Activated CD4-positive, CD25-positive, alpha-beta regulatory T cell treated with anti-CD3 and anti-CD28 coated beads, Interleukin-2, amount 50 U/mL, for 72 hours (primary cell): ENCODE measurements around the gene ZFPM1.
"Not testable (repeated sequence)": the region's sequence is repeated elsewhere in the genome, so short reads cannot be mapped to it uniquely, and the experiment has no call there.

ENCODE experiments used
- DNase-seq: peaks from one replicate; pipeline ENCODE4 v3.0.0; 2021

Gene ZFPM1

DNA sequence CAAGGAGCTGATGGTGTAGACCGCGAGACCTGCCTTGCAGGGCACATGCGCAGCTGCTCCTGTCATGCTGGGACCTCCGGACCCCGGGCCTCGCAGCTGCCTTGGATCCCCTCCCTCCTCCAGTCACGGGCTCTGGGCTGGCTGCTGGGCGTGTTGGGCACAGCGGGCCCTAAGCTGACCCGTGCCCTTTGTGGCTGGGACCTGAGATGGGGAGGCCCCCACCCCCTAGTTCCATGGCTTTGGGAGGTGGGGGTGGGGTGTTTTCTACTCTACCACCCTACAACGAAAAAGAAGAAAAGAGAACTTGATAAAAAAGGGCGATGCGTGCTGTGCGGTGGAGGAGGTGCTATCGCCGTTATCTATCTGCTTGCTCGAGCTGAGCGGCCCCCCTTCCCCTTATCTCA is 14.5 kb downstream of the ZFPM1 start:
- DNase-seq = no peak

DNA sequence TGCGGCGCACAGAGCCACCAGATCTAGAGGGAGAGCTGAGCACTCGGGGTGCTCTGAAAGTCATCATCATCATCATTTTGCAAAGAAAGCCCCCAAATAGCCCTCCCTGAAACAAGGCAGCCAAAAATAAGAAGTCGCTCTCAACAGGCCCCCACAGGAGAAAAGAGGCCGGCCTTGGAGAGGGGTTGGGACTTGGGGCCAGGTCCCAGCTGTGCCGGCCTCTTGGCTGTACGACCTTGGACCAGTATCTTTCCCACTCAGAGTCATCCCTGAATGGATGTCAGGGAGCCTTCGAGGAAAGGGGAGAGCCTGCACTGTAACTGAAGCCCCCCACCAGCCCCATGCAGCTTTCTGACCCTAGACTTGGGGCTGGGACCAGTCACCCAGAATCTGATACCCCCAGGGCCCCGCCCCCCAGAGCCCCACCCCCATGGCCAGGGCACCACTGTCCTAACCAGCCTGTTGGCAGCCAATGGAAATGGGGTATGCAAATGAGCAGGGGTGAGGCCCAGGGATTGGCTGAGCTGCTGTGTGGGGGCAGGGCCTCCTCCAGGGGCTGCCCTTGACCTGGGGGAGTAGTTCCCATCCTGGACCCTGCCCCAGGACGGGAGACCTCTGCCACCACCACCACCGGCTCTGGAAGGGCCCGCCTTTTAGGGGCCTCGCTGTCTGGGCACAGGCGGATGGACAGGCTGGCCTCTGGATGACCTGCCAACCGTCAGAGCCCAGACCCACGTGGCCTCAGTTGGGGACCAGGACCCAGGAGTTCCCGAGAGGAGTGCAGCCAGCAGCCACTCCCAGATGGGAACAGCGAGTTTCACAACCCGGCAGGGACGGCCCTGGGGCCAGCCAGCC is 15.4 kb downstream of the ZFPM1 start:
- DNase-seq = no peak

DNA sequence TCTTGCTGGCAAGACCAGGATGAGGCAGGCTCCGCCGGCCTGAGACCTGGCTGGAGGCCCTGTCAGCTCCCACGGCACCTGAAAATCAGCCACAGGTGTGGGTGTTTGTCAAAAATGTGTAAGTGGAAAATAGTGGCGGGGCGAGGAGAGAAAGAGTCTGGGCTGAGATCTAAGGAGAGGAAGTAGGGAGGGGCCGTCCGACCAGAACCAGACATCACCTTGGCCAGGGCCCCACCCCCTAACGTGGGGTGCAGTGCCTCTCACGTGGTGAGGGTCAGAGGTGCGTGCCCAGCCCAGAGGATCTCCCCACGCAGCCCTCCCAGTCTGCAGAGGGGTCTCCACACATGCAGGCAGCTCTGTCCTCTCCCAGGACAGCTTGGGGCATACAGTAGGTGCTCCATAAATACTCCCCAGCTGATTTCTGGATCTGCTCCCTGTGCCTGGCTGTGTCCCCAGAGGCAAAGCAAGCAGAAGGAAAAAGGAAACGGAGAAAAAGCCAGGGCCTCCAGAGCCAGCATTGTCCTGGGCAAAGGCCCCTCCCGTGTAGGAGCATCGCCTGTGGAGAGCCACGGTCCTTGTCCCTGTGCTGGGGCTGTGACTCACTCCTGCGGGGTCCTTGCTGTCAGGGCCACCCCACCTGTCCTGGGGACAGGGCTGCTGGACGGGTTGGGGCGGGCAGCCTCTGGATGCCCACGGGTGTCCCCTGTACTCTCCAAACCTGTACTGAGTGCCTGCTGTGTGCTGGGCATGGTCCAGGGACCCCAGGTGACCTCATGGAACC is 16.7 kb downstream of the ZFPM1 start:
- DNase-seq = no peak

DNA sequence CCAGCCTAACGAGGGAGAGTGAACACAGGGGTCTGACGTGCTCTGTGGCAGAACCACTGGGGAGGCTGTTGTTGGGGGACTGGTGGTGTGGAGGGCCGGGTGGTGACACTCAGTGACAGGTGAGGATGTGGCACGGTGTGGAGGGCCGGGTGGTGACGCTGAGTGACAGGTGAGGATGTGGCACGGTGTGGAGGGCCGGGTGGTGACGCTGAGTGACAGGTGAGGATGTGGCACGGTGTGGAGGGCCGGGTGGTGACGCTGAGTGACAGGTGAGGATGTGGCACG is 17.3 kb downstream of the ZFPM1 start:
- DNase-seq = not testable (repeated sequence)

DNA sequence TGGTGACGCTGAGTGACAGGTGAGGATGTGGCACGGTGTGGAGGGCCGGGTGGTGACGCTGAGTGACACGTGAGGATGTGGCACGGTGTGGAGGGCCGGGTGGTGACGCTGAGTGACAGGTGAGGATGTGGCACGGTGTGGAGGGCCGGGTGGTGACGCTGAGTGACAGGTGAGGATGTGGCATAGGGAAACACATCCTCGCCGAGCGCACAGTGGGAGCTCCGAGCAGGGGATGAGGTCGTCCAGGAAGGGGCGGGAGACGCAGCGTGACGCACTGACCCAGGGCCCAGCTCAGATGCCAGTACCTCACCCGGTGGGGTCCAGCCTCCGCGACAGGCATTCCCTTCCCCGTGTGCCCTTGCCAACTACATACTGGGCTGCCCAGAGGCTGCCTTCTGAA is 17.6 kb downstream of the ZFPM1 start:
- not testable (repeated sequence) for DNase-seq

DNA sequence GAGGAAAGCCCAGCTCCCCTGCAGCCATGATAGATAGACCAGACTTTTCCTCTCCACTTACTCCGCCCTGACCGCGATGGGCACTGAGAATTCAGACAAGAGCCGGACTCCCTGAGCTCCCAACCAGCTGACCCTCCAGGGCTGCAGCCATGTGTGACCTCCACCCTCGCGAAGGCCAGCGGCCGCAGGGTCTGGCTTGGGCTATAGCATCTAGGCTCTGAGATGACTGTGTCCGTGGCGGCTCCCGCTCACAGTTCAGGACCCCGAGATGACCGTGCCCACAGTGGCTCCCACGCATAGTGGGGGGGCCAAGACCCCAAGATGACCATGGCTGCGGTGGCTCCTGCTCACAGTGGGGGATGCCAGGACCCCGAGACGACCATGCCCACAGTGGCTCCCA is 18.0 kb downstream of the ZFPM1 start:
- no peak for DNase-seq

DNA sequence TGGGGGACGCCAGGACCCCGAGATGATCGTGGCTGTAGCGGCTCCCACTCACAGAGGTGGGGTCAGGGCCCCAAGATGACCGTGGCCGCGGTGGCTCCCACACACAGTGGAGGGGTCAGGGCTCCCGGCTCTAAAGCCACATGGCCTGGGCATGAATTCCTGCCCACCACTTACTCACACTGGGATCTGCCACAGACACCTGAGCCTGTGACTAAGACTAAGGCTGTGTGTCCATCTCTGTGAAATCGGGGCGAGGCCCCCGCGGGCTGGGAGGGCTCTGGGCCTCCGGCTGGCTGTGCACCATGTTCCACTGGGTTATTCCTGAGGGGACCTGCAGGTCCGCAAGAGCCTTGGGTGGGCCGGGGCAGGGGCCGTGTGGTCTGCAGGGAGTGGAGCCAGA is 18.5 kb downstream of the ZFPM1 start:
- no peak for DNase-seq

DNA sequence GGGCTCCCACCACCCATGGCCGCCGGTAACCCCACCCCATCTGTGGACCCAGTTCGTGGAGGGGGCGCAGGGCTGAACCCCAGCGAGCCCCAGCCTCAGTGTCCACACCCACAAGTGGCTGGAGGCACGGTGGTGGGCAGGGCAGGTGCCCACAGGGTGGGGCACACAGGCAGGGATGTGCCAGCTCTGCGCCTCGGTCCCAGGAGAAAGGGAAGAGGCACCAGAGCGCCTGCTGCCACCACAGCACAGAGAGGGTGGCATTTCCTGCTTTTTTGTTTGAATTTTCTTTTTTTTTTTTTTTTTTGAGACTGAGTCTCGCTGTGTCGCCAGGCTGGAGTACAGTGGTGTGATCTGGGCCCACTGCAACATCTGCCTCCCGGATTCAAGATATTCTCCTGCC is 19.0 kb downstream of the ZFPM1 start:
- DNase-seq = no peak

DNA sequence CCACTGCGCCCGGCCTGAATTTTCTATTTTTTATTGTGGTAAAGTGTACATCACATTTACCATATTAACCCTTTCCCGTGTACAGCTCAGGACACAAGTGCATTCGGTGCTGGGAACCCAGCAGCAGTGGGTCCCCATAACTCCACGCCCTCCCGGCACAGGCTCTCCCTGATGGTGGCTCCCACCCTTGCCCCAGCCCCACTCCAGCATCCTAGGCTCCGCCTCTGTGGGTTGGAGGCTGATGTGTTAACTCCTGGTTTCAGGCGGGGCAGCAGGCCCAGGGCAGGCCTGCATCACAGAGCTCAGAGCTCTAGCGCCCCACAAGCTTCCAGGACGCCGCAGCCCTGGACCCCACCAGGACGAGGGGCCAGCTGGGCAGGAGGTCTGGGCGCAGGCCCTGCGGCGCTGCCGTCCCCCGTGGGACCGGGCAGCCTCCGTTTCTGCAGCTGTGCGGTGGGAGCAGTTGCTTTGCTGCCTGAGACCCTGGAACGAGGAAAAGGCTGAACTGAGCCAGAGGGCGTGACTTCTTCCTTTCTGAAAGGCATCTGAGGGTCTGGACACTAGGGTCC is 19.6 kb downstream of the ZFPM1 start:
- DNase-seq = no peak

DNA sequence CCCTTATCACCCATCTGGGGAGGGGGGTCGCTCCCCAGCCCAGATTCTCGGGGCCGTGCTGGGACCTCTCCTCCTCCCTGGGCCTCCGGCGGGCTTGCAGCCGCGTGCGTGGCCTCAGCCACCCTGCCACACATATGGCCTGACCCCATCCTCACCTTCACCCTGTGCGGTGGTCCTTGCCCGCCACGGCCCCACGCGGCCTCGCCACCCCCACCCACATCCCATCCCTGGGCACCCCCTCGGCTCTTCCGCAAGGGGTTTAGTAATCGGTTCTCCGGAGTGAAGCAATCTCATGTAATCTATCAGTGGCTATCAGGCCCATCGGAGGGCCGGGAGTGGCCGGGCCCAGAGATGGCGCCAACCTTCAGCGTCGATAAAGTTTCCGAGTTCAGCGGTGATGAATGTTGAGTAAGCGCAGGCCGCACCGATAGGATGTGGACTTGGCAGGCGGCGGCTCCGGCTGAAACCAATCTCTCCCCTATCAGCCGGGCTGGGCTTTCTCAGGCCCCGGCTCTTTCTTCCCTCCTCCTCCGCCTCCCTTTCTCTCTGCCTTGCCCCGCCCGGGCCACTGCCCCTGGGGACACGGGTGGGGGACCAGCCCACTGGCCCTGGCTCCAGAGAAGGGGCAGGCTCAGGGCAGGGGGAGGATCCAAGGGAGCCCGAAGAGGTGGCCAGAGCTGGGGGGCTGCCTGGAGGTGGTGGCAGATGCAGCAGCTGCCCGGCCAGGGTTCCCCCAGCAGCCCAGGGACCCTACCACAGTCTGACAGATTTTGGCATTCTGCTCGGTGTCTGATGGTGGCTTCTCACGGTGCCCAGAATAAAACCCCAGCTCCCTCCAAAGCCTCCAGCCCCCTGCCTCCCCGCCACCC is 20.8 kb downstream of the ZFPM1 start:
- DNase-seq = no peak

DNA sequence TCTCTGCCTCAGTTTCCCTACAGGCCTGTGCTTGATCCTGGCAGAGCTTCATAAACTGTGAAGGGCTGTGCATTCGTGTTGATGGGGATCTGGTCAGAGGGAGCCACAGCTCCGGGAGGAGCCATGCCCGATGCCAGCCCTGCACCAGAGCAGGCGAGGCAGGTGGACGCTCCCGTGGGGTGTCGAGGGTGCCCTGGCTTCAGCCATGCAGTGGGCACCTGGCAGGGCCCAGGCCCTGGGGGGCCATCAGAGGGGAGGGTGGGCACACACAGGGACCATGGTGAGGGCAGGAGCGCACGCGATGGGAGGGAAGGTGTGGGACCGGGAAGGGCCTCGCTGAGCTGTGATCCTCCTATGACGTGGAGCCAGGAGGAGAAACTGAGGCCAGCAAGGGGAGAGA is 22.0 kb downstream of the ZFPM1 start:
- no peak for DNase-seq

DNA sequence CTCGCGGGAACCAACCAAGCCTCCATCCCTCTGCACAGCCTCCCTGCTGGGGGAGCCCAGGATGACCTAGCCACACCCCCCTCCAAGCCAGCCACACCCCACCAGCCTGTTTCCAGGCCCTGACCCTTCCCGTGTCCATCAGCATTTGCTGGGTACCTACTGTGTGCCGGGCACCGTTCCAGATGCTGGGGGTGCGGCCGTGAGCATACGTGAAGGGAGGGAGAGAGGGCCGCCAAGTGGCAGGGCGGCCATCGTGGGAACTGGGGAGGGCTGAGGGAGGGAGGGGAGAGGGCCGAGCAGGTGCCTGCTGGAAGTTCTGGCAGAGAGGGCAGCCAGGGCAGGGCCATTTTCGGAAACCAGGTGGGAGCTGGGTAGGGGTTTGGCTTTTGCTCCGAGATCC is 23.1 kb downstream of the ZFPM1 start:
- no peak for DNase-seq

DNA sequence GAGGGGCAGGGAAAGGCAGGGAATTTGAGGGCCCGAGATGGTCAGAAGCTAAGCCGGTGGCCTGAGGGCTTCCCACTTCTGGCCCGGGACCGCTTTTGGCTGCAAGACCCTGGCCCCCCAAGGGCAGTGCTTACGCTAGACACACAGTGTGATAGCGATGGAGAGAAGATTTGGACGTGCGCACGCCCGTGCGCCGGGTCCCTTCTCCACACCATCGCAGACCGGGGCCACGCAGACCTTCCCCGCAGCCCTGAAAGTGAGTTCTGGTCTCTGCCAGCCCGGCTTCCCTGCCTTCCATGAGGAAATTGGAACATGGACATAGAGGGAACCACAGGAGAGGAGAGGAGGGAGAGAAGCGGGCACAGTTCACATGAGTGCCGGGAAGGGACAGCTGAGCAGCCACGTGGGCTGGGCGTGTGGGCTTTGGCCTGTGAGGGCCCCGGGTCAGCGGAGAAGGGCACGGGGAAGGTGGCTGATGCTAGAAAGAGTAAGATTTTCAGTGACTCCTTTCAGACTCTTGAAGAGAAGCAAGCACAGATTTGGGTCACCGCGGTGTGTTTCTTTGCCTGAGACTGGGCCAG is 23.8 kb downstream of the ZFPM1 start:
- DNase-seq = no peak

DNA sequence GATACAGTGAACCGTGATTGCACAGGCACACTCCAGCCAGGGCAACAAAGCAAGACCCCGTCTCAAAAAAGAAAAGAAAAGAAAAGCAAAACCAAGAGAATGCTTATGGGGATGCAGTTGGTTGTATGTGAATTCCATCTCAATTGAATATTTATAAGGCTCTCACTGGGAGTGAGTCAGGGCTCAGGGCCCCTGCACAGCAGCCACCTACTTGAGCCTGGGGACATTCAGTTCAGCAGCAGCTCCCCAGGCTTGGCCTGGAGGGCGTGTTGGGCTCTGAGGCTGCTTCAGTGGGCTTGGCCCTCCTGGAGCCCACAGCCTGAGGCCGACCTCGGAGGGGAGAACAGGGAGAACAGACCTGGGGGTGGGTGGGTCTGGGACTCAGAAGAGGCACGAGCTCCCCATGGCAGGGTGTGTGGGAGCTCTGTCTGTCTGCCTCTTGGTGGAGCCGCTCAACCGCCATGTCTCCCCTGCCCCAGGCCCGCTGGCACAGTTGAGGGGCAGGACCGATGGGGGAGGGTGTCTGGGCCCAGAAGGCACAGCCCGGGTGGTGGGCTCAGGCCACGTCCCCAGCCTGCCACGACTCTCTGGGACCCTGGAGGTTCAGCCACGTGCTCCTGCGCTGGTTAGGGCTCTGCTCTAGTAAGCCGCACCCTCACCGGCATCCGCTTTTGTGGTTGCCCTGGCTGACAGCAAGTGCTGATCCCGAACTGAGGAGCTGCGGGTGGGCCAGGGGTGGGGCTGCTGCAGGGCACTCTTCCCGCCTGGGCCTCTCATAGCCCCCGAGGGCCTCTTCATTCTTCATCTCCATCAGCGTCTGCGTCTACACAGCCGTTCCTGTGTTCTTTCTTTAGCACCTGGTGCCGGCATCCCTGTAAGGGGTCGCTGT is 24.8 kb downstream of the ZFPM1 start:
- no peak for DNase-seq

DNA sequence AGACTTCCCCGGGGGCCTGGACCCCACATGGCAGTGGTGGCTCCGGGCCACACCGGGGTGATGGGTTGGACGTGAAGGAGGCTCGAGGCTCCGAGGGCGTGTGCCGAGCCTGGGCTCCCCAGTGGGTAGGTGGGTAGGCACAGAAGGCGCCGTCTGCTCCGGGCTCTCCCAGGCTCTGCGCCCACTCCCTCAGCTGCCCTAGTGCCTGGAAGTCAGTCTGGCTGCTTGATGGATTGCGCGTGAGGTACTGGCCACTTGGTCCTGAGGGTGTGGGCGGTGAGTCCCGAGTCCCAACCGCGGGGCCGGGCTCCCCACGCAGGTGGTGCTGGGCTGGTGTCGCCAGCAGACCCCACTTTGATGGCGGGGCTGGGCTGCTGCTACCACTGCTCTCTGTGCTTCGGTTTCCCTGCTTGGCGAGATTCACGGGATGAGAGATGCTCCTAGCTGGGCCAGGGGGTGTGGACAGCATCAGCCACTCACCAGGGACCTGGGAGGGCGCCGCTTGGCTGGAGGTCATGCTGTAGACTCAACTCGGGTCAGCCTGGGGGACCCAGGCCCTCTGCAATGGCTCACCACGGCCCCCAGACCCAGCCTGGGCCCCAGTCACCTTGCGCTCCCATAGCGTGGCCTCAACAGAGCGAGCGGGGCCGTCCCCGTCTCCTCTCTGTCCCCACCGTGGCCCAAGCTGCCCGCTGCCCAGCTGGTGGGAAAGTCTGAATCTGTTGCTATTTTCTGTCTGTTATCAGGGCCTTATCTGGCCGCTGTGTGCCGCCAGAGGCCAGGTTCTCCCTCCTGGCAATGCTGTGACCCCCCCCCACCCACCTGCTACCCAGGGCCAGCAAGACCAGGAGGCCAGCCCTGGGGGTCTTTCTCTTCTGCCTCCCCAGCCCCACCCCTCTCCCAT is 26.1 kb downstream of the ZFPM1 start:
- DNase-seq = no peak

DNA sequence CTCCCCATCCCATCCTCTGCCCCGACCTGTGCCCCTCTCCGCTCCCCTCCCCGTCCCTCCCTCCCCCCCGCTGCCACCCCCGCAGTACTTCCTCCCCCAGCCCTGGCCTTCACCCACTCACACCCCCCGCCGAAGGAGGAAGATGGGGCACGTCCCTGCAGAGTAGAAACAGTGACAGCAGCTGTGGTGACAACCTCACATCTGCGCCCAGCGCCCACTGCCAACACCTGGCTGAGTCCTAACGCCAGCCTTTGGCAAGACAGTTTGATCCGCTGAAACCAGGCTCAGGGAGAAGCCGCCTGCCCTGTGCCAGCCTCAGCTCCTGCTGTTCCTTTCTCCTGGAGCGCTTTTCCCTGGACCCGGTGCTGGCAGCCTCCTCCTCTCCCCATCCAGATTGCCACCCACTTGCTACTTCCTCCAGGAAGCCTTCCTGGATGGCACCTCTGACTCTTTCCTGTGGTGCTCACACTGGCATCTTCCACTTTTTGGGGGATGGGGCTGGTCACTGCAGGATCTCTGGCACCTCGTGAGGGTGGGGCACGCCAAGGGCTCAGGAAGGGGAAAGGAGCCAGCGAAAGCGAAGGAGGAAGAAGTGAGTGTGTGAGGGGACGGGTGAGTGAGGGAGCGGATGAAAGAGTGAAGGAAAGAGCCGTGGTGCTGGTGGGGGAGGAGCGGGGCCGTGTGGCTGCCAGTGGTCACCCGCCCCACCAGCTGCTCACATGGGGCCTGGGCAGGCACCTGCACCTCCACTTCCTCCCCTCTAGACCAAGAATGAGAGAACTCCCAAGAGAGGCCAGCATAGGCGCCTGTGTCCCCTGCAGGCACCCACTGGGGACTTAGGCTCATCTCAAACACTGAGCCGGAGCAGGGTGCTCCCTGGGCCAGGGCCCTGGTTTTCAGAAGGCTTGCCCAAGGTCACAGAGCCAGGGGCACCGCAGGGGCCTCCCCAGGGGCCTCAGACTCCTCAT is 27.0 kb downstream of the ZFPM1 start:
- no peak for DNase-seq

DNA sequence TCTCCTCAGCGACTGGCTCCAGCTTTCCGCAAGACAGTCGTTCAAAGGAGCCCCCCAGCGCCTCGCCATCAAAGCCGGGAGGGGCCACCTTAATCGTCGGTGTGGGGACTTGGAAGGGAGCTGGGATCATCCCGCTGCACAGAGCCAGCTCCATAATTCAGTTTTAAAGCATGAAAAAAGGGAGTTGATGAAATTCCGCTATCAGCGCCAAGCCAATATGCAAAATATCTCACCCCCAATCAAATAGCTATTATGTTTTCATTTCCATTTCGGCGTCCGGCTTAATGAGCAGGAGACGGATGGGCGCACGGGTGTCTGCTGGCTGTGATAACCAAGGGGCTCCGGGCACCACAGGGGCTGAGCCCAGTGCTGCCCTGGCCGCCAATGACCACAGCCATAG is 27.7 kb downstream of the ZFPM1 start:
- no peak for DNase-seq

DNA sequence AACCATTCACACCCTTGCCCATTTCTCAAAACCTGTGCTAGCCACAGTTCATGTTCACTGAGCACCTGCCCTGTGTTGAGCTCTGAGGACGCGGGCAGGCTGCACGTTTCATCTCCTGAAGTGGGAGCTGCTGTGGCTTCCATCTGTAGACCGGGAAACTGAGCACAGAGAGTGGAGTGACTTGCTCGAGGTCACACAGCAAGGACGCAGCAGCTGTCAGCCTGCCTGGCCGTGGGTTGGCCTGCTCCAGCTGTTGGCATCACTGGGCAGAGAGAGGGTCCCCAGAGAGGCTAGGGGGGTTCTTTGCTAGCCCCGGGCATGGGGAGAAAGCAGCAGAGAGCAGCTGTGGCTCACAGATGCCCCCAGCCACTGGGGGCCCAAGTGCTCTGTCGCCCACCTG is 28.8 kb downstream of the ZFPM1 start:
- DNase-seq = no peak

DNA sequence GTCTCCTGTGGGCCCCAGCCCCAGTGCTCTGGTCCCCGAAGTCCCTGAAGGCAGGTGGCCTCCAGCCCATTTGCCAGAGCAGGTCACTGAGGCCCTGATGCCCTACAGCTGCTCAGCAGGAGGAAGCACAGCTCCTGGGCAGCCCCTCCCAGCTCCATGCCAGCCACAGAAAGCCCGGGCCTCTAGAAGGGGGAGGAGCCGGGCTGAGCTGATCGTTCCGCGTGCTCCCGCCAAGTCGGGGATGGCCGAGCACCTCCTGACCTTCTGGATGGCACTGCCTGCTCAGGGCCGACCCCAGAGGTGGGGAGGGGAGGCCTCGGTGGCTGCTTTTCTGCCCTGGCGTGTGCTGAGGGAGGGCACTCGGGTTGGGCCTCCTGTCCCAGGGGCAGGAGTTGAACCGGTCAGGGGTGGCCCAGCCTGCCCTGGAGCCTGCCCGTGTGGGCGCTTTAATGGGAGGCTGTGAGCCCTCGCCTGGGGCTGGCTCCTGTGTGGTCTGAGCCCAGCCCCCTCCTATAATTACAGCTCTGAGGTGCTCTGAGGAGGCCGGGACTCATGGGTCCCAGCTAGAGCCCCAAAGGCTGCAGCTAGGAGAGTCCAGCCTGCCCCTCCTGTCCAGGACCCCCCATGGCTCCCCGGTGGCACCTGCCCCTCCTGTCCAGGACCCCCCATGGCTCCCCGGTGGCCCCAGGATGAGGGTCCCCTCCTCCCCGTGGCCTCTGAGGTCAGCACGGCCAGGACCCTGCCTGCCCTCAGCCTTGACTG is 29.7 kb downstream of the ZFPM1 start:
- no peak for DNase-seq
